GM21367 (cell line): Measurements from ENCODE around the gene PTDSS2.
"Not testable (repeated sequence)": the region's sequence is repeated elsewhere in the genome, so short reads cannot be mapped to it uniquely, and the experiment has no call there.

ENCODE experiments used
- ATAC-seq: cut with Tn5 transposase; IDR thresholded peaks from one replicate; pipeline ENCODE4 v1.9.1; 2021; ENCODE audit not compliant: unreplicated experiment

PTDSS2 gene

GRCh38 chr11:449889-450808 lies at the start of gene PTDSS2:
PTDSS2 (plus strand) TSS chr11:450279; CDS start chr11:450456, 177 bp downstream.
- peak; percentile 64 for ATAC-seq

GRCh38 chr11:401196-401595 lies 48.9 kb upstream of the PTDSS2 start:
- ATAC-seq: not testable (repeated sequence)

DNA sequence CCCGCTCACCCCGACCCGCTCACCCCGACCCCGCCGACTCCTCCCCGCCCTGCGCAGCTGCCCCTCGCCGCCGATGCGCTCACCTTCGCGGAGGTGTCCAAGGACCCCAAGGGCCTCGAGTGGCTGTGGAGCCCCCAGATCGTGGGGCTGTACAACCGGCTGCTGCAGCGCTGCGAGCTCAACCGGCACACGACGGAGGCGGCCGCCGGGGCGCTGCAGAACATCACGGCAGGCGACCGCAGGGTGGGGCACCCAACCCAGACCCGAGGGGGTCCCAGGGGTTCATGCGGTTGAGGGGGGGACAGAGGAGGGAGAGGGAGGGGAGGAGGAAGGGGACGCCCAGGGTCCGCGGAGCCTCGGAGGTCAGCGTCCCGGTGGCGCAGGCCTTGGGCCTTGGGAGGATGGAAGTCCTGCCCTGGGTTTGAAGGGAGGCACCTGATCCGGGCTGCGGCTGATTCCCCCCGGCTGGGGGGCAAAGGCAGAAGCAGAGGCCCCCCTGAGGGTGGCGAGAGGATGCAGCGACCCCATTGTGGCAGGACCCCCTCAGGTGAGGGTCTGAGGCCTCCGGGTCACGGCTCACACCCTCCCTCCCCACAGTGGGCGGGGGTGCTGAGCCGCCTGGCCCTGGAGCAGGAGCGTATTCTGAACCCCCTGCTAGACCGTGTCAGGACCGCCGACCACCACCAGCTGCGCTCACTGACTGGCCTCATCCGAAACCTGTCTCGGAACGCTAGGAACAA lies 46.9 kb upstream of the PTDSS2 start:
- ATAC-seq: no peak

- ATAC-seq: no peak
Measured at GRCh38 chr11:403761-404431, 46.2 kb upstream of the PTDSS2 start.

- no peak for ATAC-seq
Measured at GRCh38 chr11:404551-405264, 45.4 kb upstream of the PTDSS2 start.

DNA sequence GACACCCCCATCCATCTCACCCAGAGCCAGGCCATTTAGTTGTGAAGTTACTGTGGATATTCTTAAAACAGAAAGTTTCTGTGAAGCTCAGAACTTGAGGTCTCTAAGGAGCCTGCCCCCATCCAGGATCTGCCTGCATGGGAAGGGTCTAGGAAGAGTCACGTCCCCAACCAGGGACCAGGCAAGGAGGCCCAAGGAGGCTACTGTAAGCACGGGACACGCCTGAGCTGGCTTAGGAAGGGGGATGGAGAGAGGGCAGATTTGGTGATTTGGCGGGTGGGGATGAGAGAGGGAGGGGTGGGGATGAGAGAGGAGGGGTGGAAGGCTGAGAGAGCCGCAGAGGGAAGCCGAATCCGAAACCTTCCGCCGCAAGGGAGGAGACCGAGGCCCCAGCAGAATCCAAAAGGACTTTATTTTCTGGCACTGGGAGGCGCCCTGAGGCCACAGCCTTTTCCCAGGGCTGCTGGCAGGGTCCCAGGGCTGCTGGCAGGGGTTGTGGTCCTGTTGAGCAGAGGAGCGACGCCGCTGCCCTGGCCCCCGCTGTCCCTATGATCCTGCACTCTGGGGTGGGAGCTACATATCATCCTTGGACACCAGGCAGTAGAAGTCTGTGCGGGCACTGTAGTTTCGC lies 44.6 kb upstream of the PTDSS2 start:
- no peak for ATAC-seq

- no peak for ATAC-seq
Measured at GRCh38 chr11:405954-406795, 43.9 kb upstream of the PTDSS2 start.

DNA sequence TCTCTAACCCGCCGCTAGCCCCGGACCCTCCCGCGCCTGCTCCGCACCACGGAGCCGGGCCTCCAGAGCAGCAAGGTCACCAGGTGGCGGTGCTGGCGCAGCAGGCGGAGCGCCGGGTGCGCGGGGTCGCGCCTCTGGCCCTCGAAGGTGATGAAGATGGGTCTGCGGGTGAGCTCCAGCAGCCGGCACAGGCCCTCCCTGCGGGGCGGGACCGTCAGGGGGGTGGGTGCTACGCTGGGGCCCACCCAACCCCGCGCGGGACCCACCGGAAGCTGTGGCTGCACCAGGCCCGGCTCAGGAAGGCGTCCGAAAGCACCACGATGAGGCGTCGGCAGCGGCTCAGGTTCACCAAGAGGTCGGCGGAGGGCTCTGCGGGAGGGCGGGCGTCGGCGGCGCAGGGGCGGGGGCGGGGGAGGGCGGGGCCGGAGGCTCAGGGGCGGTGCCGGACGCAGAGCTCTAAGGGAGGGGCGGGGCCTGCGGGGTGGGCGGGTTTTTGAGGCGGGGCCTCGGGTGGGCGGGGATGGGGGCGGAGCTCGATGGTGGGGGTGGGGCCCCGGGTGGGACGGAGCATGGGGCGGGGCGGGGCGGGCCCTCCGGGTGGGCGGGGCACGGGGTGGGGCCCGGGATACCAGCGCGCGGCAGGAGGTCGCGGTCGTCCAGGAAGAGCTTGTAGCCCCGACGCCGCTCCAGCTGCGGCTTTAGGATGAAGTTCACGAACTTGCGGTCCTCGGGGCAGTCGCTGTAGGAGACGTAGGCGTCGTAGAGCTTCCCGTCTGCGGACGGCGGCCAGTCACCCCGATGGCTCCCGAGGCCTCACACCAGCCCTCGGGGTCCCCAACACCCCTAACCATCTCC lies 43.1 kb upstream of the PTDSS2 start:
- peak; percentile 61 for ATAC-seq

DNA sequence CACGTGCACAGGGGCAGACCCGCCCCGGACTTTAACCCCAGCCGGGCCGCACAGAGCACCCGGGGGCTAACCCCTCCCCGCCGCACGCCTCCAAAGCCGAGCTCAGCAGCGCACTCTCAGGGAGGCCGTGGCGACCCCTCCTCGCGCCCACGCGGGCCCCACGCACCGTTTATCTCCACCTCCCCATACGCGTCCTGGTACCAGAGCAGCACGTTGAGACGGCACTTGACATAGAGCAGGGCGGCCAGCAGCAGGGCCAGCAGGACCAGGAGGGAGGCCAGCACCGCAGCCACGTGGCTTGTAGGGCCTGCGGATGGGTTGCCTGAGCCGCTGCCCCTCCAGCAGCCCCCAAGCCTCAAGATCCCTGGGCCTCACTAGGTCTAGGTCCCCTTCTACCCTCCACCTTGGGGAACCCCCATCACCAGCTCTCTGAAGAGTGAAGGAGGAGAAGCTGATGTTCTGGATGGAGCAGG lies 42.4 kb upstream of the PTDSS2 start:
- no peak for ATAC-seq

DNA sequence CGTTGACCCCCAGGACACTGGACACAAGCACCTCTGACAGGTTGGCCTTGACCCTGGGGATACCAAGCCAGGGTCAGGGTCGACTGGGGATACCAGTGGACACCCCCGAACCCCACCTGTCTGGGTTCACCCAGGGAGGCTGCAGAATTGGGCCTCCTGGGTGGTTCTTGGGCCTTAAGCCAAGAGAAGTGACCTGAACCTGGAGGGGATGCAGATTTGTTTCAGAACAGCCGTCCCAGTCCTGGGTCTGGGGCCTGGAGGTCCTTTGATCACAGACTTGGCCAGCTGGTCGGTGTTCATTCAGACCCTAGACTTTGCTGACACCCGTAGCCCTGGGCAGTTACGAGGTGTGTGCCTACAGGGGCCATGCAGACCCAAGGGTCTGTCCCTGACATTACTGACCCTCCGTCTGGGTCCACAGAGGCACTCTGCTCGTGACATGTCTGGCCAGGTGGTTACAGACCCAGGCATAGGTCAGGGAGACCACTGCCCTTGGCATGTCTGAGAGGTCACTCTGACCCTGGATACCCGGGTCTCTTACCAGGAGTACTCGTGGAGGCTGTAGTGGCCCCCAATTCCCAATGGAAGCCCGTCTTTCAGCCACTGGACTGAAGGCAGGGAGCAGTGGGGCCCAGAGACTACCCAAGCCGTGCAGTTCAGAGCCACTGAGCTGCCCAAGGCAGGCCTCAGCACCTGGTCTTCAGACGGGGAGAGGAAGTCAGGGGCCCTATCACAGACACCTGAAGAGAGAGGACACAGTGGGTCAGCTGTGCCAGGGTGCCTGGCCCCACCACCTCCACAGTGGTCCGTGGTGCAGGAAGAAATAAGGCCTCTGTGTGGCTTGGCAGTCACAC lies 41.7 kb upstream of the PTDSS2 start:
- ATAC-seq: no peak

- ATAC-seq: no peak
Measured at GRCh38 chr11:409008-409599, 41.0 kb upstream of the PTDSS2 start.

DNA sequence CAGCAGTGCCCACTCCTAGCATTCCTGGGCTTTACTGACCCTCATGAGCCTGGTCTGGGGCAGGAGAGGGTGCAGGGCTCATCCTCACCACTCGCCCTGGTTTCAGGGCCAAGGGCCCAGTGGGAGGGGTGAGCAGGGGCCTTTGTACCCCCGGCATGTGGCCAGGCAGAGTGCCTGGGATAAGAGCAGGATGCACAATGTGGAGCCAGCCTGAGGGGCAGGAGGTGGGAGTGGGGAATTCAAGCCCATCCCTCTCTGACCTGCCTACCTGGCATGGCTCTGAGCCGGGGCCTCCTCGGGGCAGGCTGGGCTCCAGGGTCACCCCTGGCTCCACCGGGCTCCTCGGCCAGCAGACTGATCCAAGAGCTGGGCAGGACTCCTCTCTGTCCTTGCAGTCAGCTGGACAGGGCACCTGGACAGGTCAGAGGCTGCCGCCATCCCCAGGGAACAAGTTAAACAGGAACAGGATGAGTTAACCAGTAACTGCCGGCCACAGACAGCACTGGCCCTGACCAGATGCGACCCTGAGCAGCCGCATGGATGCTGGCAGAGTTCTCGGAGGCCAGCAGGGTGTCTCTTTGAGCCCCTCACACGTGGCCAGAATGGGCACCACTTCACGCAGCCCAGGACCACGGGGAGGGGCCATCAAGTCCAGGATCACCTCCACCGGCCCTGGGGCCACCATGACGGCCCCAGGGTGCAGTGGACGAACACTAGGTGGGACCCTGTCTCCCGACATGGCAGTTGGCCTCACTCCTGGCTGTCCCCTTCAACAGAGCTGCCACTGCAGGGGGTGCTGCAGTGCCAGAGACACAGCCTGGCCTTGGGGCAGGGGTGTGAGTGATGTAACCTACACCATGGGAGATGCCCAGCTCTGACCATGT lies 40.2 kb upstream of the PTDSS2 start:
- no peak for ATAC-seq

DNA sequence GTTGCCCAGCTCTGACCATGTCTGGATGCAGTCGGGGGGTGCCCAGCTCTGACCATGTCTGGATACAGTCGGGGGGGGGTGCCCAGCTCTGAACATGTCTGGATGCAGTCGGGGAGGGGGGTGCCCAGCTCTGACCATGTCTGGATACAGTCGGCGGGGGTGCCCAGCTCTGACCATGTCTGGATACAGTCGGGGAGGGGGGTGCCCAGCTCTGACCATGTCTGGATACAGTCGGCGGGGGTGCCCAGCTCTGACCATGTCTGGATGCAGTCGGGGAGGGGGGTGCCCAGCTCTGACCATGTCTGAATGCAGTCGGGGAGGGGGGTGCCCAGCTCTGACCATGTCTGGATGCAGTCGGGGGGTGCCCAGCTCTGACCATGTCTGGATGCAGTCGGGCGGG lies 39.4 kb upstream of the PTDSS2 start:
- ATAC-seq: not testable (repeated sequence)

DNA sequence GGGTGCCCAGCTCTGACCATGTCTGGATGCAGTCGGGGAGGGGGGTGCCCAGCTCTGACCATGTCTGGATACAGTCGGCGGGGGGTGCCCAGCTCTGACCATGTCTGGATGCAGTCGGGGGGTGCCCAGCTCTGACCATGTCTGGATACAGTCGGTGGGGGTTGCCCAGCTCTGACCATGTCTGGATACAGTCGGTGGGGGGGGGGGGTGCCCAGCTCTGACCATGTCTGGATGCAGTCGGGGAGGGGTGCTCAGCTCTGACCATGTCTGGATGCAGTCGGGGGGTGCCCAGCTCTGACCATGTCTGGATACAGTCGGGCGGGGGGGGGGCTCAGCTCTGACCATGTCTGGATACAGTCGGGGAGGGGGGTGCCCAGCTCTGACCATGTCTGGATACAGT lies 38.6 kb upstream of the PTDSS2 start:
- ATAC-seq: not testable (repeated sequence)

- ATAC-seq: no peak
Measured at GRCh38 chr11:412641-413119, 37.4 kb upstream of the PTDSS2 start.
